B cell (primary cell): ENCODE measurements around the gene VPS39. TPM values are rescaled to one million over a fixed set of nuclear protein-coding genes. Genes with fewer than 3 reads are reported as not detected.
A peak's percentile ranks its signal among the peaks of the same experiment; 100 is the strongest.

ENCODE experiments used
- ATAC-seq: fragments of 200-7000 bp; cut with Tn5 transposase; one replicate; pipeline ENCODE4 v1.10.0; 2021; ENCODE audit warnings: low read depth, mild to moderate bottlenecking, moderate number of reproducible peaks, moderate library complexity
- CTCF ChIA-PET: fragments of 350-600 bp; sonication (Branson Sonifier 250); formaldehyde crosslinking; loops from one replicate; lab custom pipeline; 2021; ENCODE audit warnings: antibody characterized with exemption, inconsistent platforms; lab: Charles Lee
- POLR2A ChIA-PET: fragments of 350-600 bp; sonication (Branson Sonifier 250); formaldehyde crosslinking; loops from one replicate; lab custom pipeline; 2021; ENCODE audit warnings: antibody characterized with exemption; lab: Charles Lee
- DNase-seq: peaks from one replicate; pipeline ENCODE4 v3.0.0; 2013
- H2AFZ ChIP-seq: 2 replicates; pipeline ENCODE4 v1.6.1; 2012; ENCODE audit warnings: mild to moderate bottlenecking, low read depth, low read length; ENCODE audit not compliant: insufficient read depth, poor library complexity, severe bottlenecking
- H3K27ac ChIP-seq, 2 donors: 1 replicate in 1 of 2; 2 replicates in 1 of 2; pipeline ENCODE4 v1.5.1; 2012 to 2013; ENCODE audit warnings: low read length in 2 of 2, mild to moderate bottlenecking in 2 of 2, moderate library complexity in 1 of 2
- H3K27me3 ChIP-seq, 4 experiments: fragments of 200-600 bp in 1 of 4; sonication (generic) in 1 of 4; replicated peaks in 1 of 4; 1 replicate in 2 of 4; 2 replicates in 2 of 4; pipeline versions ENCODE4 v1.6.1 to v1.7.0; 2013 to 2016; ENCODE audit warnings: low read length in 3 of 4, mild to moderate bottlenecking in 2 of 4, mixed read lengths in 1 of 4, moderate library complexity in 1 of 4; ENCODE audit not compliant: insufficient read depth in 4 of 4, control insufficient read depth in 3 of 4; ENCODE audit errors: control extremely low read depth in 1 of 4
- H3K36me3 ChIP-seq, 2 experiments: replicated peaks in 1 of 2; 1 replicate in 1 of 2; 2 replicates in 1 of 2; pipeline versions ENCODE4 v1.6.1 to v1.7.1; 2013; ENCODE audit warnings: low read length in 1 of 2; ENCODE audit not compliant: insufficient read depth in 2 of 2, control insufficient read depth in 1 of 2; ENCODE audit errors: control extremely low read depth in 1 of 2, extremely low read depth in 1 of 2
- H3K4me1 ChIP-seq, 2 donors: fragments of 200-600 bp in 1 of 2; sonication (generic) in 1 of 2; 1 replicate in 1 of 2; 2 replicates in 1 of 2; pipeline versions ENCODE4 v1.5.1 to v1.6.1; 2013 to 2017; ENCODE audit warnings: low read length in 2 of 2; ENCODE audit not compliant: control insufficient read depth in 2 of 2, insufficient read depth in 2 of 2
- H3K4me2 ChIP-seq: replicated peaks from 2 replicates; pipeline ENCODE3; 2012; ENCODE audit warnings: mild to moderate bottlenecking, low read depth, low read length; ENCODE audit not compliant: poor library complexity, severe bottlenecking
- H3K4me3 ChIP-seq, 5 experiments: fragments of 200-600 bp in 1 of 5; sonication (generic) in 1 of 5; 1 replicate in 3 of 5; 2 replicates in 2 of 5; pipeline versions ENCODE4 v1.5.1 to v1.7.0; 2011 to 2016; ENCODE audit warnings: low read length in 4 of 5, mild to moderate bottlenecking in 4 of 5, low read depth in 2 of 5, control low read depth in 1 of 5, moderate library complexity in 1 of 5; ENCODE audit not compliant: insufficient read depth in 1 of 5; ENCODE audit errors: control extremely low read depth in 1 of 5, extremely low read depth in 1 of 5
- H3K79me2 ChIP-seq: fragments of 200-600 bp; sonication (generic); one replicate; pipeline ENCODE4 v1.6.0; 2016; ENCODE audit warnings: low read length; ENCODE audit not compliant: control insufficient read depth, insufficient read depth
- H3K9ac ChIP-seq: fragments of 200-600 bp; sonication (generic); 2 replicates; pipeline ENCODE4 v1.6.1; 2017; ENCODE audit warnings: mild to moderate bottlenecking, low read length, moderate library complexity
- H3K9me3 ChIP-seq, 3 donors: one replicate each; pipeline versions ENCODE4 v1.6.1 to v1.7.1; 2013; ENCODE audit warnings: low read length in 2 of 3; ENCODE audit not compliant: control insufficient read depth in 2 of 3, insufficient read depth in 1 of 3; ENCODE audit errors: control extremely low read depth in 1 of 3
- H4K20me1 ChIP-seq: 2 replicates; pipeline ENCODE4 v1.6.0; 2012; ENCODE audit warnings: mild to moderate bottlenecking, low read length; ENCODE audit not compliant: insufficient read depth, control insufficient read depth, poor library complexity, severe bottlenecking
- H3K27ac Mint-ChIP-seq: one replicate; pipeline ENCODE4 v1.8.0; 2021; ENCODE audit warnings: mixed read lengths
- H3K27me3 Mint-ChIP-seq: one replicate; pipeline ENCODE4 v1.8.0; 2021; ENCODE audit warnings: mixed read lengths
- H3K4me1 Mint-ChIP-seq: one replicate; pipeline ENCODE4 v1.8.0; 2021; ENCODE audit warnings: mixed read lengths
- H3K4me3 Mint-ChIP-seq: one replicate; pipeline ENCODE4 v1.8.0; 2021; ENCODE audit warnings: mixed read lengths
- H3K9me3 Mint-ChIP-seq: one replicate; pipeline ENCODE4 v1.8.0; 2022; ENCODE audit warnings: mixed read lengths; ENCODE audit not compliant: insufficient read depth
- EZH2 ChIP-seq: IDR thresholded peaks from 2 replicates; pipeline ENCODE4 v1.6.1; 2012; ENCODE audit warnings: borderline replicate concordance, low read depth, mild to moderate bottlenecking, moderate library complexity, low read length; ENCODE audit not compliant: insufficient read depth, poor library complexity, severe bottlenecking
- WGBS: methylation state at CpG from one replicate; pipeline ENCODE4 v1.1.5; 2013; ENCODE audit warnings: missing lambda C conversion rate; ENCODE audit not compliant: insufficient coverage; 5-methylcytosine and 5-hydroxymethylcytosine counted together
- intact Hi-C: fragments of 100-400 bp; cut with micrococcal nuclease; formaldehyde crosslinking; loops from one replicate; pipeline ENCODE4 v1.10.0; 2022
- polyA plus RNA-seq: library from polyadenylated mRNA; depleted of rRNA; stranded (reverse); fragments of >200 nt; gene quantifications from 2 replicates; pipeline ENCODE4 v1.2.3, GENCODE V29; 2012
- total RNA-seq, 2 donors: library from RNA; stranded (reverse); fragments of 120-200 nt in 1 of 2; gene quantifications; 1 replicate in 1 of 2; 2 replicates in 1 of 2; pipeline versions ENCODE4 v1.2.3 to v1.2.4, GENCODE V29; 2013 to 2022
- TF ChIP-seq, protein P1 (sequence below): fragments of 200-600 bp; IDR thresholded peaks from one replicate; pipeline ENCODE4 v1.8.0; 2022; ENCODE audit warnings: antibody characterized with exemption, mild to moderate bottlenecking

The VPS39 gene
- total and polyA plus RNA-seq, 2 donors (not counting 1 experiment from before 2014, with no cell fraction given): 82.8 to 145 TPM

DNA sequence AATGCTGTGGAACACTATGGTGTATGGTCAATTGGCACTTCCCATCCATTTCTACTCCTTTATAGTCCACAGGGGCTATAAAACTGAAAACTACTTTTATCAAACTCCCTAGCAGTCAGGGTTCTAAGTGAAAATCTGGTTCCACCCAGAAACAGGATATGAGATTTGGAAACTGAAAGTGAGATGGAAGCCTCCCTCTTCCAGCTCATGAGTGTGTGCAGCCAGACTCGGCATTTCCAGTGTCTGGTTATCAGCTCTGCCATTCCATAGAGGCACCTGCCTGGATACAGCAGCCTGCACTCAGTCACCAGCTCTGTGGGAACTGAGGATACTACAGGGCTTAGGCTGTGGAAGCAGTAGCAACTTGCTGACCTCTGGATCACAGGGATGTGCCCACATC lies 37.0 kb downstream of the VPS39 start:
- Histone ChIP-seq H3K4me3 (no peak overlapping the region), H3K9ac (no peak overlapping the region), H3K27ac (peak overlapping the region in 1 of 2 donors; percentile 31), H3K9me3 (no peaks in the 10 kb centered on the region), H3K36me3 (peaks cover 10 to 77% of the 10 kb centered on the region in 2 experiments), H2AFZ (no peak overlapping the region), H3K4me2 (no peak overlapping the region), H4K20me1 (no peaks in the 10 kb centered on the region), H3K27me3 (no peaks in the 10 kb centered on the region), H3K79me2 (no peaks in the 10 kb centered on the region), H3K4me1 (peaks cover 7 to 9% of the 10 kb centered on the region in 2 donors)
- no peaks in the 10 kb centered on the region for H3K9me3 Mint-ChIP-seq
- ATAC-seq: no peak
- ChIA-PET POLR2A (no interaction called here), CTCF (no interaction called here)
- H3K27me3 Mint-ChIP-seq: no peaks in the 10 kb centered on the region
- peaks cover 12% of the 10 kb centered on the region for H3K4me1 Mint-ChIP-seq
- TF ChIP-seq, protein P1, sequence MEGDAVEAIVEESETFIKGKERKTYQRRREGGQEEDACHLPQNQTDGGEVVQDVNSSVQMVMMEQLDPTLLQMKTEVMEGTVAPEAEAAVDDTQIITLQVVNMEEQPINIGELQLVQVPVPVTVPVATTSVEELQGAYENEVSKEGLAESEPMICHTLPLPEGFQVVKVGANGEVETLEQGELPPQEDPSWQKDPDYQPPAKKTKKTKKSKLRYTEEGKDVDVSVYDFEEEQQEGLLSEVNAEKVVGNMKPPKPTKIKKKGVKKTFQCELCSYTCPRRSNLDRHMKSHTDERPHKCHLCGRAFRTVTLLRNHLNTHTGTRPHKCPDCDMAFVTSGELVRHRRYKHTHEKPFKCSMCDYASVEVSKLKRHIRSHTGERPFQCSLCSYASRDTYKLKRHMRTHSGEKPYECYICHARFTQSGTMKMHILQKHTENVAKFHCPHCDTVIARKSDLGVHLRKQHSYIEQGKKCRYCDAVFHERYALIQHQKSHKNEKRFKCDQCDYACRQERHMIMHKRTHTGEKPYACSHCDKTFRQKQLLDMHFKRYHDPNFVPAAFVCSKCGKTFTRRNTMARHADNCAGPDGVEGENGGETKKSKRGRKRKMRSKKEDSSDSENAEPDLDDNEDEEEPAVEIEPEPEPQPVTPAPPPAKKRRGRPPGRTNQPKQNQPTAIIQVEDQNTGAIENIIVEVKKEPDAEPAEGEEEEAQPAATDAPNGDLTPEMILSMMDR: no peak
- no peak for TF ChIP-seq EZH2
- no peak overlapping the region for H3K4me3 Mint-ChIP-seq
- no peak overlapping the region for H3K27ac Mint-ChIP-seq
- intact Hi-C loops: no loop called here
- WGBS: no CpG with 5 or more reads among the region's 1 CpG
- no peak for DNase-seq

DNA sequence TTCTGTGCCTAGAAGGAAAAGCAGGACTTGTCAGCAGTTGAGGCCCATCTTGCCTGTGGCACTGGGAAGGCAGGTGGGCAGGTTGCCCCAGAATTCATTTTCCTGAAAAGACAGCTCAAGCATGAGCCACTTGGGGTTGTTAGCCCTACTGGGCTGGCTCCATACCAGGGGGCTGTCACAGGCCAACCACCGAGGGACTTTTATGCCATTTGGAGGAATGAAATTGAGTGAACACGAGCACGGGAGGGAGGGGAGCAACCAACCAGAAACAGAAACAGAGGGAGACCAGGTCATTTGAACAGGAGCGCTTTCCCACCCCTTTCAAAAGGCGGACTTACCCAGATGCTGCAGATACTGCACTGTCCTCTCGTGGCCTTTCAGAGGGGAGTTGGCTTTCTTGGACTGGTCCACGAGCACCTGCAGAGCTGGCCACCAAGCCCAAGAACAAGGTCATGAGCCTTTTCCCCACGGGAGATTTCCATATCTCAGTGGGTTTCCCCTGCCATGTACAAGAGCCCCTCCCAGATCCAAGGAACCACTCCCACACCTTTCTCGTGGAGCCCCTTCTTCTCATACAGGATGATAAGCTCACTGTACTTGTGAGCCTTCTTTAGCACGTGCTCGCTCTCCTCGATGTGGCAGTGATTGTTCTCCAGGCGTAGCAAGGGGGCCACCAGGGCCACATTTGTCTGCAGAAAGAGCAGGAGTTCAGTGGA lies 41.7 kb downstream of the VPS39 start:
- H3K9me3 ChIP-seq: no peaks in the 10 kb centered on the region
- ChIA-PET POLR2A (no interaction called here), CTCF (no interaction called here)
- intact Hi-C loops: no loop called here
- H3K27me3 ChIP-seq: no peaks in the 10 kb centered on the region
- peaks cover 5% of the 10 kb centered on the region for H3K4me1 Mint-ChIP-seq
- H3K27me3 Mint-ChIP-seq: no peaks in the 10 kb centered on the region
- ATAC-seq (no peak), DNase-seq (no peak)
- no peaks in the 10 kb centered on the region for H4K20me1 ChIP-seq
- H3K9me3 Mint-ChIP-seq: no peaks in the 10 kb centered on the region
- H3K4me2 ChIP-seq: no peak overlapping the region
- no peak overlapping the region for H3K4me3 ChIP-seq
- H2AFZ ChIP-seq: no peak overlapping the region
- no peak overlapping the region for H3K27ac ChIP-seq
- 99% methylated on average over 13 of the region's 13 CpGs for WGBS
- no peaks in the 10 kb centered on the region for H3K79me2 ChIP-seq
- peaks cover 4 to 6% of the 10 kb centered on the region in 2 donors for H3K4me1 ChIP-seq
- no peak overlapping the region for H3K4me3 Mint-ChIP-seq
- H3K36me3 ChIP-seq: peaks cover 6 to 90% of the 10 kb centered on the region in 2 experiments
- no peak for TF ChIP-seq EZH2
- TF ChIP-seq, protein P1: no peak
- no peak overlapping the region for H3K9ac ChIP-seq
- peak overlapping the region; percentile 50 for H3K27ac Mint-ChIP-seq
